Transverse colon (tissue), 4 donors: Measurements from ENCODE around the gene DNAJA3. TPM values are rescaled to one million over a fixed set of nuclear protein-coding genes. Genes with fewer than 3 reads are reported as not detected.

Experiments
- DNase-seq: peaks from one replicate; pipeline ENCODE4 v3.0.0-alpha.2; 2019
- H3K27ac ChIP-seq, 4 donors: fragments of 200-600 bp; sonication (generic); 2 replicates each; pipeline ENCODE4 v1.5.1; 2016 to 2018; ENCODE audit warnings: inconsistent platforms in 4 of 4
- H3K27me3 ChIP-seq: fragments of 200-600 bp; sonication (generic); 2 replicates; pipeline ENCODE4 v1.5.1; 2017; ENCODE audit warnings: inconsistent platforms
- H3K36me3 ChIP-seq, 4 donors: fragments of 200-600 bp; sonication (generic); 2 replicates each; pipeline ENCODE4 v1.5.1; 2017 to 2019; ENCODE audit warnings: inconsistent platforms in 4 of 4
- H3K4me1 ChIP-seq, 4 donors: fragments of 200-600 bp; sonication (generic); 2 replicates each; pipeline ENCODE4 v1.5.1; 2017 to 2020; ENCODE audit warnings: inconsistent platforms in 4 of 4
- H3K4me3 ChIP-seq, 4 donors: fragments of 200-600 bp; sonication (generic); 1 replicate in 1 of 4; 2 replicates in 3 of 4; pipeline versions ENCODE4 v1.5.1 to v1.6.1; 2017 to 2019; ENCODE audit warnings: inconsistent platforms in 4 of 4
- H3K9me3 ChIP-seq, 2 donors: fragments of 200-600 bp; sonication (generic); 2 replicates each; pipeline ENCODE4 v1.5.1; 2017 to 2019; ENCODE audit warnings: inconsistent platforms in 2 of 2
- EP300 ChIP-seq: sonication (generic); formaldehyde crosslinking; IDR thresholded peaks from one replicate; pipeline ENCODE4 v1.6.1; 2017; ENCODE audit warnings: antibody characterized with exemption, low read depth
- POLR2A ChIP-seq: fragments of 450-650 bp; IDR thresholded peaks from one replicate; pipeline ENCODE4 v1.6.1; 2016; ENCODE audit warnings: antibody characterized with exemption, mild to moderate bottlenecking, moderate library complexity
- POLR2AphosphoS5 ChIP-seq, 3 donors: sonication (generic); formaldehyde crosslinking; IDR thresholded peaks; one replicate each; pipeline ENCODE4 v1.6.1; 2016; ENCODE audit warnings: antibody characterized with exemption in 3 of 3
- WGBS, 2 donors: methylation state at CpG; one replicate each; pipeline ENCODE4 v1.1.5; 2018; ENCODE audit warnings: low coverage in 1 of 2; 5-methylcytosine and 5-hydroxymethylcytosine counted together
- in situ Hi-C, 4 donors: fragments of 200-750 bp; cut with MboI; loops; one replicate each; pipeline versions ENCODE4 v1.15.0 to v1.15.1; 2017; ENCODE audit warnings: low sequenced_read_pairs in 3 of 4, low pct_ligation_motif_present in 1 of 4, low pct_unique_long_range_greater_than_20kb in 1 of 4
- intact Hi-C: fragments of 100-400 bp; cut with DNase I; formaldehyde crosslinking; loops from one replicate; pipeline ENCODE4 v1.15.1; 2023; ENCODE audit warnings: low total_unique reads
- total RNA-seq, 4 donors: library from RNA; depleted of rRNA; stranded (reverse); fragments of >200 nt; gene quantifications; one replicate each; pipeline ENCODE4 v1.1.0, GENCODE V29; 2016
- TF ChIP-seq, protein P1 (sequence below), 5 experiments: fragments of 200-600 bp in 3 of 5; fragments of 450-650 bp in 2 of 5; sonication (generic) in 3 of 5; IDR thresholded peaks; 1 replicate in 2 of 5; 2 replicates in 3 of 5; pipeline ENCODE4 v1.5.1; 2016 to 2017; ENCODE audit warnings: antibody characterized with exemption in 5 of 5, inconsistent platforms in 3 of 5, mild to moderate bottlenecking in 2 of 5, moderate library complexity in 1 of 5

Gene DNAJA3
- total RNA-seq, 4 donors from 2014 or later = 49.0 to 126 (median 75.5) TPM

DNA sequence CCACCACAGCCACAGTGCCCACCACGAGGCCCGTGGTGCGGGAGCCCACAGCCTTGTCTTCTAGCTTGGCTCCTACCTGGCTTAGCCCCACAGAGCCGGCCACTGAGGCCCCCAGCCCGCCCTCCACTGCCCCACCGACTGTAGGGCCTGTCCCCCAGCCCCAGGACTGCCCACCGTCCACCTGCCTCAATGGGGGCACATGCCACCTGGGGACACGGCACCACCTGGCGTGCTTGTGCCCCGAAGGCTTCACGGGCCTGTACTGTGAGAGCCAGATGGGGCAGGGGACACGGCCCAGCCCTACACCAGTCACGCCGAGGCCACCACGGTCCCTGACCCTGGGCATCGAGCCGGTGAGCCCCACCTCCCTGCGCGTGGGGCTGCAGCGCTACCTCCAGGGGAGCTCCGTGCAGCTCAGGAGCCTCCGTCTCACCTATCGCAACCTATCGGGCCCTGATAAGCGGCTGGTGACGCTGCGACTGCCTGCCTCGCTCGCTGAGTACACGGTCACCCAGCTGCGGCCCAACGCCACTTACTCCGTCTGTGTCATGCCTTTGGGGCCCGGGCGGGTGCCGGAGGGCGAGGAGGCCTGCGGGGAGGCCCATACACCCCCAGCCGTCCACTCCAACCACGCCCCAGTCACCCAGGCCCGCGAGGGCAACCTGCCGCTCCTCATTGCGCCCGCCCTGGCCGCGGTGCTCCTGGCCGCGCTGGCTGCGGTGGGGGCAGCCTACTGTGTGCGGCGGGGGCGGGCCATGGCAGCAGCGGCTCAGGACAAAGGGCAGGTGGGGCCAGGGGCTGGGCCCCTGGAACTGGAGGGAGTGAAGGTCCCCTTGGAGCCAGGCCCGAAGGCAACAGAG lies 43.5 kb upstream of the DNAJA3 start:
- no peak for TF ChIP-seq POLR2AphosphoS5 (IDR thresholded peaks at IDR 0.05)
- TF ChIP-seq, protein P1, sequence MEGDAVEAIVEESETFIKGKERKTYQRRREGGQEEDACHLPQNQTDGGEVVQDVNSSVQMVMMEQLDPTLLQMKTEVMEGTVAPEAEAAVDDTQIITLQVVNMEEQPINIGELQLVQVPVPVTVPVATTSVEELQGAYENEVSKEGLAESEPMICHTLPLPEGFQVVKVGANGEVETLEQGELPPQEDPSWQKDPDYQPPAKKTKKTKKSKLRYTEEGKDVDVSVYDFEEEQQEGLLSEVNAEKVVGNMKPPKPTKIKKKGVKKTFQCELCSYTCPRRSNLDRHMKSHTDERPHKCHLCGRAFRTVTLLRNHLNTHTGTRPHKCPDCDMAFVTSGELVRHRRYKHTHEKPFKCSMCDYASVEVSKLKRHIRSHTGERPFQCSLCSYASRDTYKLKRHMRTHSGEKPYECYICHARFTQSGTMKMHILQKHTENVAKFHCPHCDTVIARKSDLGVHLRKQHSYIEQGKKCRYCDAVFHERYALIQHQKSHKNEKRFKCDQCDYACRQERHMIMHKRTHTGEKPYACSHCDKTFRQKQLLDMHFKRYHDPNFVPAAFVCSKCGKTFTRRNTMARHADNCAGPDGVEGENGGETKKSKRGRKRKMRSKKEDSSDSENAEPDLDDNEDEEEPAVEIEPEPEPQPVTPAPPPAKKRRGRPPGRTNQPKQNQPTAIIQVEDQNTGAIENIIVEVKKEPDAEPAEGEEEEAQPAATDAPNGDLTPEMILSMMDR (IDR thresholded peaks at IDR 0.05) = no peak
- no peak for TF ChIP-seq POLR2A
- no peak for TF ChIP-seq EP300
- H3K4me1 ChIP-seq = peaks cover 4 to 14% (median 7%) of the 10 kb centered on the region in 4 donors
- no peaks in the 10 kb centered on the region for H3K36me3 ChIP-seq
- no peak for DNase-seq
- in situ Hi-C loops = no loop called here
- H3K27ac ChIP-seq = no peak overlapping the region
- no peak overlapping the region for H3K4me3 ChIP-seq
- H3K9me3 ChIP-seq = no peaks in the 10 kb centered on the region
- H3K27me3 ChIP-seq = no peaks in the 10 kb centered on the region
- intact Hi-C loops = no loop called here
- WGBS, 2 donors = 89% methylated on average over 29 of the region's 55 CpGs; no CpG with 5 or more reads in 1 of the 2 donors

DNA sequence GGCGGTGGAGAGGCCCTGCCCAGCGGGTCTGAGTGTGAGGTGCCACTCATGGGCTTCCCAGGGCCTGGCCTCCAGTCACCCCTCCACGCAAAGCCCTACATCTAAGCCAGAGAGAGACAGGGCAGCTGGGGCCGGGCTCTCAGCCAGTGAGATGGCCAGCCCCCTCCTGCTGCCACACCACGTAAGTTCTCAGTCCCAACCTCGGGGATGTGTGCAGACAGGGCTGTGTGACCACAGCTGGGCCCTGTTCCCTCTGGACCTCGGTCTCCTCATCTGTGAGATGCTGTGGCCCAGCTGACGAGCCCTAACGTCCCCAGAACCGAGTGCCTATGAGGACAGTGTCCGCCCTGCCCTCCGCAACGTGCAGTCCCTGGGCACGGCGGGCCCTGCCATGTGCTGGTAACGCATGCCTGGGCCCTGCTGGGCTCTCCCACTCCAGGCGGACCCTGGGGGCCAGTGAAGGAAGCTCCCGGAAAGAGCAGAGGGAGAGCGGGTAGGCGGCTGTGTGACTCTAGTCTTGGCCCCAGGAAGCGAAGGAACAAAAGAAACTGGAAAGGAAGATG lies 42.8 kb upstream of the DNAJA3 start:
- Histone ChIP-seq H3K4me3 (no peak overlapping the region), H3K9me3 (no peaks in the 10 kb centered on the region), H3K27ac (no peak overlapping the region), H3K27me3 (no peaks in the 10 kb centered on the region), H3K4me1 (peaks cover 0 to 7% (median 2%) of the 10 kb centered on the region in 4 donors), H3K36me3 (no peaks in the 10 kb centered on the region)
- 95% methylated on average over 21 of the region's 21 CpGs; no CpG with 5 or more reads in 1 of the 2 donors for WGBS, 2 donors
- no peak for DNase-seq
- no peak for TF ChIP-seq POLR2AphosphoS5 (IDR thresholded peaks at IDR 0.05)
- no peak for TF ChIP-seq POLR2A
- TF ChIP-seq, protein P1 (IDR thresholded peaks at IDR 0.05) = no peak
- no peak for TF ChIP-seq EP300
- intact Hi-C loops = no loop called here
- in situ Hi-C loops = no loop called here

GRCh38 chr16:4383591-4384444 lies 41.9 kb upstream of the DNAJA3 start:
- Histone ChIP-seq H3K27ac (no peak overlapping the region), H3K36me3 (no peaks in the 10 kb centered on the region), H3K4me1 (peaks cover 0 to 5% (median 0%) of the 10 kb centered on the region in 4 donors), H3K27me3 (no peaks in the 10 kb centered on the region), H3K4me3 (no peak overlapping the region), H3K9me3 (no peaks in the 10 kb centered on the region)
- TF ChIP-seq EP300 (no peak), POLR2A (no peak), POLR2AphosphoS5 (IDR thresholded peaks at IDR 0.05) (no peak)
- TF ChIP-seq, protein P1 (IDR thresholded peaks at IDR 0.05) = no peak
- 92% methylated on average over 12 of the region's 12 CpGs; no CpG with 5 or more reads in 1 of the 2 donors for WGBS, 2 donors
- DNase-seq = no peak
- intact Hi-C loops (no loop called here), in situ Hi-C loops (no loop called here)

- in situ Hi-C loops (no loop called here), intact Hi-C loops (no loop called here)
- DNase-seq = no peak
- WGBS, 2 donors = 80% methylated on average over 18 of the region's 20 CpGs; no CpG with 5 or more reads in 1 of the 2 donors
- Histone ChIP-seq H3K27ac (no peak overlapping the region), H3K4me3 (no peak overlapping the region), H3K27me3 (no peaks in the 10 kb centered on the region), H3K36me3 (no peaks in the 10 kb centered on the region), H3K4me1 (peaks cover 0 to 5% (median 0%) of the 10 kb centered on the region in 4 donors), H3K9me3 (no peaks in the 10 kb centered on the region)
- TF ChIP-seq POLR2A (no peak), EP300 (no peak), POLR2AphosphoS5 (IDR thresholded peaks at IDR 0.05) (no peak)
- TF ChIP-seq, protein P1 (IDR thresholded peaks at IDR 0.05) = no peak
These were observed 41.1 kb upstream of the DNAJA3 start for GRCh38 chr16:4384509-4384942.
